ENCODE data around the gene FLT1.

FLT1 gene

DNA sequence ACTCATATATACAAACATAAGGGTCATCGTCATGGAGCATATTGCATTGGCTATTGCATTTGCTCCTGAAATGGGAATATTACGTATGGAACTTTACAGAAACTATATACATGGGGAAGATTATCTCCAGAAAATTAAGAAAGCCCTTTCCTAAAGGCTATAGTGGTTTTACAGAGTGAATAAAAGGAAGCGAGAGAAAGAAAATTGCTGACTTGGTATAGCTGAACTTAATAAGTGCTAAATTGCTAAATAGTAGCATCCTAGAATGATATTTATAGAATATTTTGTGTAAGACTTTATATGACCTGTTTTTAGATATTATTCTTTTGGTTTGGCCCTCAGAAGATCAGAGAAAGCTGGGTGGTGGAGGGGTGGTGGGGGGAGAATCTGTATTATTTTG, 114.6 kb downstream of the FLT1 start:
- no peak for DNase-seq
- in situ Hi-C loops (cut with HindIII; ENCODE audit: low pct_ligation_motif_present, low pct_unique_long_range_greater_than_20kb, low sequenced_read_pairs) = no loop called here

GRCh38 chr13:28379371-28380083, 115.4 kb downstream of the FLT1 start:
- DNase-seq = no peak
- in situ Hi-C loops (cut with HindIII; ENCODE audit: low pct_ligation_motif_present, low pct_unique_long_range_greater_than_20kb, low sequenced_read_pairs) = no loop called here

DNA sequence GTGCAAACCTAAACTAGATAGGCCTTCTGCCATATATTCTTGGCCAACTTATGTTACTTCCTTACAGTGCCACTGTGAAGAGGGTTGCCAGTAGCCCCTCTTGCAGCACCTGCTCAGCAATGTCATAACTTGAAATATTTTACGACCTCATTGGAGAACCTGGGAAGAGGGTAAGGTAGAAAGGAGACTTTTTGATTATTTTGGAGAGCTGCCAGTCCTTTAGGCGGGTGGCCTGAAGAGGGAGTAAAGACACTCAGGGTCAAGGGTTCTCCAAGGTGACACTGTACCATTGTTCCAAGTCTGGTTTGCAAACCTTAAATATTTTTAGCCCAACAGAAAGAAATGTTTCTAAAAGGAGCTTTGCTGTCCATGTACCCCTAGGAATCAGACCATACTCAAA, 118.3 kb downstream of the FLT1 start:
- DNase-seq = no peak
- in situ Hi-C loops (cut with HindIII; ENCODE audit: low pct_ligation_motif_present, low pct_unique_long_range_greater_than_20kb, low sequenced_read_pairs) = no loop called here

- no peak for DNase-seq
- in situ Hi-C loops (cut with HindIII; ENCODE audit: low pct_ligation_motif_present, low pct_unique_long_range_greater_than_20kb, low sequenced_read_pairs) = no loop called here
Measured at GRCh38 chr13:28375250-28375930, 119.5 kb downstream of the FLT1 start.

DNA sequence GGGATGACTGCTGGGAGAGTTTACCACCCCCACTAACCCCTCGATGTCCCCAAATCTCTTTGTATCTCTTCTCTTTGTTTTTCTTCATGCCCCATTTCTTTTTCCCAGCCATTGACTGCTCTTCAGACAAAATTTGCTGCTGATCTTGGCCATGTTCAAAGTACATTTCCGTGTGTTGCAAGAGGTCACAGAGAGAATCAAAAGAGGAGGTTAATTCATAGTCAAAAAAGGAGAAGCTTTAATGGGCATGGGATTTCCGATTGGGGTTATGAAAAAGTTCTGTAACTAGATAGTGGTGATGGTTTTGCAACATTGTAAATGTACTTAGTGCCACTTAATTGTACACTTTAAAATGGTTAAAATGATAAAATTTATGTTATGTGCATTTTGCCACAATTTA, 121.1 kb downstream of the FLT1 start:
- in situ Hi-C loops (cut with HindIII; ENCODE audit: low pct_ligation_motif_present, low pct_unique_long_range_greater_than_20kb, low sequenced_read_pairs) = no loop called here
- DNase-seq = no peak

GRCh38 chr13:28370448-28370847, 124.5 kb downstream of the FLT1 start:
- DNase-seq = no peak

DNA sequence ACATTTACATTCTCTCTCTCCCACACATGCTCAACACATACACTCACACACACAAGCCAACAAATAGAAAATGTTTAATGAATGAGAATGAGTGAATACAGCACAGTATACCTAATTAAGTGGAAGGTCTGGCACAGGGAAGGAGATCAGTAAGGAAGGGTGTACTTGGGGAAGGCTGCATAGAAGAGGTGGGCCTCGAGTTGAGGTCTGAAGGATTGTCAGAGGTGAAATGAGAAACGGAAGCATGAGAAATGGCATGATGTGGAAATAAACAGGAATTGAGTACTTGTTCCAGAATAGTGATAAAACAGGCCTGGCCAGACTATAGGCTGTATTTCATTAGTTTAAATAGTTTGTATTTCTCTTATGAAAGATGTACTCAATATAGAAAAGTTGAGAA, 136.2 kb downstream of the FLT1 start:
- in situ Hi-C loops (cut with HindIII; ENCODE audit: low pct_ligation_motif_present, low pct_unique_long_range_greater_than_20kb, low sequenced_read_pairs) = no loop called here
- DNase-seq = no peak

More at GRCh38 chr13:28370448-28370847, 124.5 kb downstream of the FLT1 start:
- in situ Hi-C loops (cut with HindIII; ENCODE audit: low pct_ligation_motif_present, low pct_unique_long_range_greater_than_20kb, low sequenced_read_pairs) = no loop called here

DNA sequence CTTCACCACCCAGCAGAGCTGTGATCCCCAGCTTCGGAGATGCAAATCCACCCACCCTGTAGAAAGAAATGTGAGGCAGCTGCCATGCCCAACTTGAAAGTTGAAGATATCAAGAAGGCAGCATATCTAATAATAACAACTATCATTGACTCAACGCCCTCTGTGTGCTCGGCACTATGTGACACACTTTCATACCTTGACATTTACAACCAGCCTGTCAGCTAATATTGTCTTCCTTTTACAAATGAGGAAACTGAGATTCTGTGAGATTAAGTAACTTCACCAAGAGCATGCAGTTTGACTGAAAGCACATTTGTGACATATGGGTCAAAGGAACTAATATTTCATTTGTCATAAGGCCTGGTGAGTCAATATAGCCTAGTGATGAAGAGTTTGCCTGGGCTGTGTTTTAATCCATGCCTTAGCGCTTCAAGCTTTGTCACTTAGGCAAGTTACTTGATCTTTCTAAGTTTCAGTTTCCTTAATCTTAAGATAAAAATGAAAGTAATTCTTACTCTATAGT, 137.0 kb downstream of the FLT1 start:
- DNase-seq = no peak
- in situ Hi-C loops (cut with HindIII; ENCODE audit: low pct_ligation_motif_present, low pct_unique_long_range_greater_than_20kb, low sequenced_read_pairs) = no loop called here

GRCh38 chr13:28357247-28357825, 137.6 kb downstream of the FLT1 start:
- no peak for DNase-seq
- in situ Hi-C loops (cut with HindIII; ENCODE audit: low pct_ligation_motif_present, low pct_unique_long_range_greater_than_20kb, low sequenced_read_pairs) = no loop called here

DNA sequence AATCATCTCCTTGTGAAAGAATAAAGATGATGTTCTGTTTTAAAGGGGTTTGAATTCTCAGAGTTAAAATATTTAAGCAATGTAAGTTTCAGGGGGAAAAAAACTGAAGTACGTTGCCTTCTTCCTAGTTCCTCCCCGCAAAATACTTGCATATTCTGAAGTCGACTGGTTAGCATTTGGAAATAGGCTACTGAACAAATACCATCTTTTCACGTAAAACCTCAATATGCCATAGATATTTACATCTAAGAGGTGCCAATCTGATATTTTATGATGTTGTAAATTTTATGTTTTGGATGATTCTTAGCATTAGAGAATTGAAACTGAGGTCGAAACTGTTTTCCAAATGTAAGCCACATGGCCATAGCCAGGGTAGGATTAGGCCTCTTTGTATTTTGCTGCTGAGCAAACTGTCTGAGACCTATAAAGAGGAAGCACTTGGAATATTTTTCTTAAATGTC, 138.3 kb downstream of the FLT1 start:
- in situ Hi-C loops (cut with HindIII; ENCODE audit: low pct_ligation_motif_present, low pct_unique_long_range_greater_than_20kb, low sequenced_read_pairs) = no loop called here
- no peak for DNase-seq

GRCh38 chr13:28355822-28356371, 139.0 kb downstream of the FLT1 start:
- in situ Hi-C loops (cut with HindIII; ENCODE audit: low pct_ligation_motif_present, low pct_unique_long_range_greater_than_20kb, low sequenced_read_pairs) = no loop called here
- no peak for DNase-seq

DNA sequence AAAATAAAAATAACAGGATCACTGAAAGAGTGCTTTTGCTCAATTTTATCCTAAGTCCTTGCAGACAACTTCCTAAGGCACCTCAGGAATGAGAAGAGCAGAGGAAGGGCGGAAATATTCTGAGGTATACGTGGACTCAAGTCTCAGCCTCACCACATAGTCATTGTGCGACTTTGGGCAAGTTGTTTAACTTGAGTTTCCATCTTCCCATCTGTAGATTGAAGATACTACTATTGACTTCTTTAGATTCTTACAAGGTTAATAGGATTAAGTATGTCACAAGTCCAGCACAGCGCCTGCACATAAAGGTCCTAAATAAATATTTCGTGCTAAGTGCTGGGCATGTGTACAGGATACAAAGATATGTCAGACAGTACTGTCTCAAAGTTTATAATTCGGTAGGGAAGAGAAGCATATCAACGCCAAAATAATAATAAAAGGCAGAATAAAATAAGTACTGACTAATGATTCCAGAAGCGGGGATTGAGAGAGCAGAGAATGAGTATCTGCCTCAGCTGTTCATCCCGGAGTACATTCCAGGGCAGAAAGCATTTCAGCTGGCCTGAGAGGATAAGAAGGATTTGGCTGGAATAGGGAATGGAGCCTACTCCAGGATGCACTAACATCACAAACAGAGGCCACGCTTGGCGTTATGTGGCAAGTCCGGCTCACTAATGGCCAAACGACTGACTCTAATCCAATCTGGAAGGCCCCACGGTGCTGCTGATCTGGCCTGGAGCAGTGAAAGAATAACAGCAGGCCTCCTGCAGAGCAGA, 139.7 kb downstream of the FLT1 start:
- in situ Hi-C loops (cut with HindIII; ENCODE audit: low pct_ligation_motif_present, low pct_unique_long_range_greater_than_20kb, low sequenced_read_pairs) = no loop called here
- no peak for DNase-seq

GRCh38 chr13:28353679-28354078, 141.2 kb downstream of the FLT1 start:
- no peak for DNase-seq
- in situ Hi-C loops (cut with HindIII; ENCODE audit: low pct_ligation_motif_present, low pct_unique_long_range_greater_than_20kb, low sequenced_read_pairs) = no loop called here

DNA sequence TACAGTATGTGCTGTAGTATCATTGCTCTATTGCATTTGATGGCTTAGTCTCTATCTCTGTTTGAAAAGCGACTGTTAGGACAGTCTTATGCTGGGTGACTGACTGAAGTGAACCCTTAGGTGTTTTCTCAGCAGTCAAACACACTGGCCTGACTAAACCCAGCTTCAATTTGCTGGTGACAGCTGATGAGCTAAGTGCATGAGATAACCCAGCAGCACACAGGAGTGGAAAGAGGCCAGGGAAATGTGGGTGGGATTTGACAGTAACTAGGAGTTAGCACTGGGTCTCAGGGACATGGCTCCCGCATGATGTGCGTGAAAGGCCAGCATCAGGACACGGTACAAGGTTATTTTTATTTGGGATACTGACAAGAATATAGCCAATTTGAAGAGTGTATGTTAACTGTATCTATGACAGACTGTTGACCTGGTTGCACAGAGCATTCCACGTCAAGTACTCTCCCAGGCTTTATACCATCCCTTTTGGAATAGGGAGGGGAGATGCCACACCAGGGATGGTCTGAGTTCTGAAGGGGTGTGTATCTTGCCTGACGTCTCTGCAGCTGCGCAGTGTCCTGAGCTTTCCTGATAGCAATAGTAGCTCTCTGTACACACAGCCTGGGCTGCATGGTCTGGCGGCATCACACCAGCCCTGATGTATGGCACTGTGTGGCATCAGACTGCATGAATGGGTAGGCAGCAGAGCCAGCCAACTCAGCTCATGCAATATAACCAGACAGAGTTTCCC, 144.8 kb downstream of the FLT1 start:
- no peak for DNase-seq
- in situ Hi-C loops (cut with HindIII; ENCODE audit: low pct_ligation_motif_present, low pct_unique_long_range_greater_than_20kb, low sequenced_read_pairs) = no loop called here

GRCh38 chr13:28349371-28349770, 145.6 kb downstream of the FLT1 start:
- in situ Hi-C loops (cut with HindIII; ENCODE audit: low pct_ligation_motif_present, low pct_unique_long_range_greater_than_20kb, low sequenced_read_pairs) = no loop called here
- no peak for DNase-seq

DNA sequence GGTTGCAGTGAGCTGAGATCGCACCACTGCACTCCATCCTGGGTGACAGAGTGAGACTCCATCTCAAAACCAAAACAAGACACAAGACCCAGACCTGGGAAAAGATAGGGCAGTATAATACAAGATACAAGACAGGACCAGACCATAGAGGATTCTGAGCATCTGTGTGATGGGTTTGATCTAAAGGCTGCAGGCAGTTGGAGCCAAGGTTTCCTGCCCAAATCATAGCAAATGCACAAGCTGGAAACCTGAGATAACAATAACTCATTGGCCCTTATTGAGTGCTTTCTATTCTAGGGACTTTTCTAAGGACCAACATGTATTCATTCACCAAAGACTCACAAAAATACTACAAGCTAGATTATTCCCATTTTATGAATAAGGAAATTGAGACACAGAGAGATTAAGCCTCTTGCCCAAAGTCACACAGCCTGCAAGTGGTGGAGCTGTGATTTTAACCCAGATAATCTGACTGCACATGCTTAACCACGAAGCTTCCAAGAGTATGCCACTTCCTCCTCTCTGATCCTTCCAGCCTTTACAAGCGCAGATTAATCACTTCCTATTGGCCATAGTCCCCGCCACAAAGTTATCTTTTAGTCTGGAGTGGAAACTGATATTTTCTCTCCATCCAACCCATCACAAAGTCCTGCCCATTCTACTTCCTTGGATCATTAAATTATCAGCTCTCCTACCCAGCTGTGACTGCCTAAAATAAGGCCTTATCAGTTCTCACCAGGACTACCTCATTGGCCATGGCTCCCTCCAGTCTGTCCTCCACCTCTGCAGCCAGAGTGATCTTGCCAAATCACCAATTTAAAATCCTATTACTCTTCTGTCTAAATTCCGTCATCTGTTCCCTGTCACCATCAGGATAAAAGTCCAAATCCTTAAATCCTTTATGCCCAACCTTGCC, 147.2 kb downstream of the FLT1 start:
- DNase-seq = no peak

GRCh38 chr13:28346154-28346553, 148.8 kb downstream of the FLT1 start:
- no peak for DNase-seq
- in situ Hi-C loops (cut with HindIII; ENCODE audit: low pct_ligation_motif_present, low pct_unique_long_range_greater_than_20kb, low sequenced_read_pairs) = no loop called here

More for the DNA sequence above, 147.2 kb downstream of the FLT1 start:
- in situ Hi-C loops (cut with HindIII; ENCODE audit: low pct_ligation_motif_present, low pct_unique_long_range_greater_than_20kb, low sequenced_read_pairs) = no loop called here

All from ACHN (cell line).